GM21786 (cell line): Measurements from ENCODE around the gene DNLZ.
"Not testable (repeated sequence)": the region's sequence is repeated elsewhere in the genome, so short reads cannot be mapped to it uniquely, and the experiment has no call there.

Experiments
- ATAC-seq: cut with Tn5 transposase; IDR thresholded peaks from one replicate; pipeline ENCODE4 v1.9.1; 2021; ENCODE audit not compliant: unreplicated experiment

The DNLZ gene

DNA sequence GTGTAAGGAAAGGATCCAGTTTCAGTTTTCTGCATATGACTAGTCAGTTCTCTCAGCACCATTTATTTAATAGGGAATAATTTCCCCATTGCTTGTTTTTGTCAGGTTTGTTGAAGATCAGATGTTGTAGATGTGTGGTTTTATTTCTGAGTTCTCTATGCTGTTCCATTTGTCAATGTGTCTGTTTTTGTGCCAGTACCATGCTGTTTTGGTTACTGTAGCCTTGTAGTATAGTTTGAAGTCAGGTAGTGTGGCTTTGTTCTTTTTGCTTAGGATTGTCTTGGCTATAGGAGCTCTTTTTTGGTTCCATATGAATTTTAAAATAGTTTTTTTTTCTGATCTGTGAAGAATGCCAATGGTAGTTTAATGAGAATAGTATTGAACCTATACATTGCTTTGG lies 42.6 kb downstream of the DNLZ start:
- ATAC-seq: not testable (repeated sequence)

DNA sequence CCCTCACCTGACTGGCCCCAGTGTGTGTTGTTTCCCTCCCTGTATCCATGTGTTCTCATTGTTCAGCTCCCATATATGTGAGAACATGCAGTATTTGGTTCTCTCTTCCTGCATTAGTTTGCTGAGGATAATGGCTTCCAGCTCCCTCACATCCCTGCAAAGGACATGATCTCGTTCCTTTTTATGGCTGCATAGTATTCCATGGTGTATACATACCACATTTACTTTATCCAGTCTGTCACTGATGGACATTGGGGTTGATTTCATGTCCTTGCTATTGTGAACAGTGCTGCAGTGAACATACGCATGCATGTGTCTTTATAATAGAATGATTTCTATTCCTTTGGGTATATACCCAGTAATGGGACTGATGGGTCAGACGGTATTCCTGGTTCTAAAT lies 43.6 kb downstream of the DNLZ start:
- ATAC-seq: not testable (repeated sequence)

DNA sequence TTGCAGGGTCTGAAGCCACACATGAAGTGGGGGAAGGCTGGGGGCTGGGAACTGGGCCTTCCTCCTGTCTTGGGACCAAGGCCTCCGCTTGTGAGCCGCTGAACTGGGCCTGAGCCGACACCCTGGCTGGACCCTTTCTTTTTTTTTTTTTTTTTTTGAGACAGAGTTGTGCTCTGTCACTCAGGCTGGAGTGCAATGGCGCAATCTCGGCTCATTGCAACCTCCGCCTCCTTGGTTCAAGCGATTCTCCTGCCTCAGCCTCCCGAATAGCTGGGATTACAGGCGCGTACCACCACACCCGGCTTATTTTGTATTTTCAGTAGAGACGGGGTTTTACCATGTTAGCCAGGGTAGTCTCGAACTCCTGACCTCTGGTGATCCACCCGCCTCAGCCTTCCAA lies 44.3 kb downstream of the DNLZ start:
- not testable (repeated sequence) for ATAC-seq

DNA sequence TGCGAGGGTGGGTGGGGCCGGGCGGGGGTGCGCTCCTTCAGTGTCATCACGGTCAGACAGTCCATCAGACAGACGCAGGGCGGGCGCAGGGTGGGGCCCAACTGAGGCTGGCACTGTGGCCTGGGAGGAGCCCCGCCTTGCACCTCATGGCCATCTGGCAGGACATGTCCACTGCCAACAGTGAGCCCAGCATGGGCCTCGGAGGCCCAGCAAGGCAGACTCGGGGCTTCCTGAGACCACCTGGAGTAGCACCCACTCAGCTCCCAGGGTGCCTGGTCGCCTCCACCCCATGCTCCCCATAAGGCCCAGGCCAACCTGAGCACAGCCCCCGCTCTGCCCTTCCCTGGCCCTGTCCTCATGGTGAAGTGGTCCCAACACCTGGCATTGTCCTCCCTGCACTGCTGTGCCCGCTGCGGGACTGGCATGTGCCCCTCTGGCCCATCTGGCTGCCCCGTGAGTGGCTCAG lies 44.7 kb downstream of the DNLZ start:
- ATAC-seq: no peak

DNA sequence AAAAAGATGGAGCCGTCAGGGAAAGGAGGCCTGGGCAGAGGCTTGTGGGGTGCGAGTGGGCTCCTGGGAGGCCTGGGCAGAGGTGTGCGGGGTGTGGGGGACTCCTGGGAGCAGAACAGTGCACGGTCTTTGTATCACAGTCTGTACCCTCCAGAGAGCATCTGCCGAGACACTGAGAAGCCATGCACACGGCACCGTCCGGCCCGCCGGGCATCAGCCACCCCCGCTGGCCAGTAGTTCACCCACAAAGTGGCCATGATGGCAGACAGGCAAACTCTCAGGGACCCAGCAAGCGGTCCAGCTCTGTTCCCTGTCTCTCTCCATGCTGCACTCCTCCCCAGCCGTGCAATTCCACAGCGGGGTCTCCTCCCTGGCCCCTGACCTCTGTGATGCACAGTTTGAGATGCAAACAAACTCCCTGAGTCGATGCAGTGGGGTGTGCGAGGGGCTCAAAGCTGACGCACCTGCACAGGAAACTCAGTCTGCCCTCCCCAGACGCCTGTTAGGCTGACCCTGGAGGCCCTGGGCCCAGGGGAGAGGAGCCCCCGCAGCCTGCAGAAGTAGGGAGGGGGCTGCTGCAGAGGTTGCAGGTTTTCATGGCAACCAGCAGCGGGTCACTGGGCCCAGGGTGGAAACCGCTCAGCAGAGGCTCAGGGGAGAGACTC lies 45.3 kb downstream of the DNLZ start:
- ATAC-seq: no peak

DNA sequence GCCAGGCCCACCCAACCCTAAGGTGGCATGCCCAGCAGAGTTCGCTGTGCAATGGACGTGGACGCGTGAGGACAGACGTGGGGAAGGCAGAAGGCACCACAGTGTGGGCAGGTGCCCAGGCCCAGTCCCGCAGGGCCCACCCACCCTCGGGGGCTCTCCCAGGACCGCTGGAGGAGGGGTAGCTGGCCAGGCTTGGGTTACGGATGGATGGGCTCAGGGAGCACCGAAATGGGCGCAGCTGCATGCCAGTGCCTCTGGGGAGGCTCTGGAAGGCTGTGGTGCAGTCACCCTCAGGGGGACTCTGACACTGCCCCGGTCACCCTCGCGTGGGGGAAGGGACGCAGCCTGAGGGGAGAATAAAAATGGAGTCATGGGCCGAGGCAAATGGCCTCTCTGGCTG lies 45.8 kb downstream of the DNLZ start:
- ATAC-seq: no peak

DNA sequence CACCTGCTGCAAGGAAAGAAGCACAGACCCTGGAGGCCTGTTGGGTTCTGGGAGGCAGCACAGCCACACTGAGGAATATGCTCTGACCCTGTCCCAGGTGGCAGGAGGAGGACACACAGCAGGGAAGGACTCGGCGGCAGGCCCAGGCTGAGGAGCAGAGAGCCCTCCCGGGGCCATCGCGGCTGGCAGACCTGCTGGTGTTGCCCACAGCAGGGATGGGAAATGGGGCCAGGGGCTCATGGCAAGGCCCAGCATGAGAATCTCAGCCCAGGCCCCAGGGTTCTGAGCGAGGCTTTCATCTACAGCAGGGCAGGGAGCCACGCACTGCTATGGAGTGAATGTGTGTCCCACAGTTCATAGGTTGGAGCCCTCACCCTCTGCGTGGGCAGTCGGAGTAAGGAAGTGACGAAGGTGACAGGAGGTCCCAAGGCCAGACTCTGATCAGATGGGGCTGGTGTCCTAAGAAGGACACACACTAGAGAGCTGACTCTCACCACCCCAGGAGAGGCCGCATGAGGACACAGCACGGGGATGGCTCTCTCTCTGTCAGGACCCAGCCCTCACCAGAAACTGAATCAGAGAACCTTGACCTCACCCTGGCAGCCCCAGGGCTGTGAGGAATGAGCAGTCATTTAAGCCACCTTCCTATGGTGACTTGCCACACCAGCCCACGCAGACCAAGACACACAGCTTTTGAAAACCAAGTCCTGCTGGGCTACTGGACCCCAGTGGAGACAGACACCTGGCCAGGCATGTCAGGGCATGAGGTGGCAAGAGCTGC lies 46.5 kb downstream of the DNLZ start:
- ATAC-seq: no peak

DNA sequence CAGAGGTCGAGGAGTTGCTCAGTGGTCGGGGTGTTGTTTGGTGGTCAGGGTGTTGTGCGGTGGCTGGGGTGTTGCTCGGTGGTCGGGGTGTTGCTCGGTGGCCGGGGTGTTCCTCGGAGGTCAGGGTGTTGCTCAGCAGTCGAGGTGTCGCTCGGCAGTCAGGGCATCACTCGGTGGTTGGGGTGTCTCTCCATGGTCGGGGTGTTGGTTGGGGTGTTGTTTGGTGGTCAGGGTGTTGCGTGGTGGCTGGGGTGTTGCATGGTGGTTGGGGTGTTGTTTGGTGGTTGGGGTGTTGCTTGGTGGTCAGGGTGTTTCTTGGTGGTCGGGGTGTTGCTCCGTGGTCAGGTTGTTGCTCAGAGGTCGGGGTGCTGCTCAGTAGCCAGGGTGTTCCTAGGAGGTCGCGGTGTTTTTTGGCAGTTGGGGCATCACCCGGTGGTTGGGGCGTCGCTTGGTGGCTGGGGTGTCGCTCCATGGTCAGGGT lies 47.2 kb downstream of the DNLZ start:
- ATAC-seq: no peak

DNA sequence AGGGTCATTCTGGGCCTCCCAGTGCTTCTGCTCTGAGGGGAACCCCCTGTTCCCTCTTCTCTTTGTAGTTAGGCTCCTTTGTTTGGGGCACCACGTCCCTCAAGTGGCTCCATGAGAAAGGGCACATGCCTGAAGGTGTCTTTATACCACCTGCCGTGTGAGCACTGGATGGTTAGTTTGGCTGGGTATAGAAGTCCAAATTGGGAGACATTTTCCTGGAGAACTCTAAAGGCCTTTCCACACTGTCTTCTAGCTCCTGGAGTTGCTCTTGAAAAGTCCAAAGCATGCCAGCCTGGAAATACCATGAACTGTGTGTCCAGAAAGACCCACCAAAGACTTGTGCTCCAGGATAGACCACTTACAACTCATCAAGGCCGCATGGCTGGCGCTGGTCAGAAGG lies 48.6 kb downstream of the DNLZ start:
- no peak for ATAC-seq

DNA sequence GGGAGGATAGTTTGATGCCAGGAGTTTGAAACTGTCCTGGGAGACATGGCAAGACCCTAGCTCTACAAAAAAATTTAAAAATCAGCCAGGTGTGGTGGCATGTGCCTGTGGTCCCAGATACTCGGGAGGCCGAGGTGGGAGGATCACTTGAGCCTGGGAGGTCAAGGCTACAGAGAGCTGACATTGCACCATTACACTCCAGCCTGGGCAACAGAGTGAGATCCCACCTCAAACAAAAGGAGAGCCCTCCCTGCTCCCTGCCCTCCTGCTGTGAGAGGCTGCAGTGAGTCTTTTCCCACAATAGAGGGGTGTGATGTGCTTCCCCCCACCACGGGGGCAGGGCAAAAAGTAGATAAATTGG lies 49.5 kb downstream of the DNLZ start:
- ATAC-seq: no peak

DNA sequence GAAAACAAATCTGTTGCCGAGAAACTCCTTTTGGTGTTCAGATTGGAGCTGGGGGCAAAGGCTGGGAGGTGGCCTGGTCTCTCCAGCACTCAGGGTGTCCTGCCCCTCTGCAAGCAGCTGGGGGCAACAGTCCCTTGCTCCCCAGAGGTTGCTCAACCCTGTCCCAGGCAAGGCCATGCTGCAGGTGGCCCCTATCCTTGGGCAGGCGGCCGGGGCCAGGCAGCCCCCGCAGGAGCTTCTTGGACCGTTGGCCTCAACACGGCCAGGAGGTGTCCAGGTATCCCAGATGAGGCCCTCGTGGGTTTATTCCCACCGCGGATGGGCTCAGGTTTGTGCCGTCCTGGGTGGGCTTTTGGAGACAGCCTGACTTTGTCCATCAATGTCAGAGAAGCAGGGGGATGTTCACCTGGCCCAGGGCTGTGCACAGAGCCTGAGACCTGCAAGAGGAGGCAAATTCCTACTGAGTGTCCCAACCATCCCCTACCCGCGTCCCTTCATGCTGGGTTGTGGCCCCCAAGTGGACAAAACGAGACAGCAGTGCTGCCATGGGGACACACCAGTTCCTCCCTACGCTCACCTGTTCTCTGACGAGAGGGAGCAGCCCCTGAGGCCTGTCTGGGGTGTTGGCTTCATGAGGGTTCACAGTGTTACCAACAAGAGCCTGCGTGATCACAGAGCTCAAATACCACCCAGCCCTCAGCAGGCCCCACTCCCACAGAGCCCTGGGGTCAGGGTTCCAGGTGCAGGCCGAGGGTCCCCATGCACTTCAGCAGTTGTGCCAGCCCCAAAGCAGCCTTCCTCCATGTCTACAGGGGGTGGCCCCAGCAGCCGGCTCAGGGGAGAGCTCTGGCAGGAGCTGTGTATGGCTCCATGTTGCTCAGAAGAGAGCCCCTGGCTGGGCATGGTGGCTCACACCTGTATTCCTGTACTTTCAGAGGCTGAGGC lies 50.2 kb downstream of the DNLZ start:
- ATAC-seq: no peak

DNA sequence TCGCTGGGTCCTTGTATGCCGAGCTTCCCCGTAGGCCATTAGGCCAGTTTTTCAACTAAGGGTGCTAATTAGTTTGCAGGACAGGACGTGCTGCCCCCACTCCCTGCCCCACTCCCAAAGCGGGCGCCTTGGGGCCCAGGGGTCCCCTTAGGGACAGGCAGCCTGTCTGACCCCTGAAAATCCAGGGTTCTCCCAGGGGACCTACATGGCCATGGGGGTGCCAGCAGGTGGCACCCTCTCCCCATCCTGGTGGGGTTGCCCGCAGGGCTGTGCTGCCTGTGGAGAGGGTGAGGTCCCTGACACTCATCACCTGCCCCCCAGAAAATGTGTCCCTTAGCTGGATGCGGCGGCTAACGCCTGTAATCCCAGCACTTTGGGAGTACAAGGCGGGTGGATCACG lies 51.1 kb downstream of the DNLZ start:
- no peak for ATAC-seq

DNA sequence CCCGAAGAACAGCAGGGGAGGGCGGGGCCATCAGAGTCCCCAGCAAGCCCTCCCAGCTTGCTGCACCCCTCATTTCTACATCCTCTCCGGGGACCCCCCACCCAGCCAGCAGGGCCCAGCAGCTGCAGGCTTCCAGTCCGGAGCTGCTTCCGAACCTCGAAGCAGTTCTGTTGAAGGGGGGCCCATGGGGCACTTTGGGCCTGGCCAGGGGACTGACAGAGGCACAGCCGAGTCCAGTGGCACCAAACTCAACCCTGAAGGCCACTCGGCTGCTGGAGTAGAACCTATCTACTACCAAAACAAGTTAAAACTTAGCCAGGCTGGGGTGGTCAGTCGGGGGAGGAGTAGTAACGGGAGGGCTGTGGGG lies 51.6 kb downstream of the DNLZ start:
- ATAC-seq: no peak

DNA sequence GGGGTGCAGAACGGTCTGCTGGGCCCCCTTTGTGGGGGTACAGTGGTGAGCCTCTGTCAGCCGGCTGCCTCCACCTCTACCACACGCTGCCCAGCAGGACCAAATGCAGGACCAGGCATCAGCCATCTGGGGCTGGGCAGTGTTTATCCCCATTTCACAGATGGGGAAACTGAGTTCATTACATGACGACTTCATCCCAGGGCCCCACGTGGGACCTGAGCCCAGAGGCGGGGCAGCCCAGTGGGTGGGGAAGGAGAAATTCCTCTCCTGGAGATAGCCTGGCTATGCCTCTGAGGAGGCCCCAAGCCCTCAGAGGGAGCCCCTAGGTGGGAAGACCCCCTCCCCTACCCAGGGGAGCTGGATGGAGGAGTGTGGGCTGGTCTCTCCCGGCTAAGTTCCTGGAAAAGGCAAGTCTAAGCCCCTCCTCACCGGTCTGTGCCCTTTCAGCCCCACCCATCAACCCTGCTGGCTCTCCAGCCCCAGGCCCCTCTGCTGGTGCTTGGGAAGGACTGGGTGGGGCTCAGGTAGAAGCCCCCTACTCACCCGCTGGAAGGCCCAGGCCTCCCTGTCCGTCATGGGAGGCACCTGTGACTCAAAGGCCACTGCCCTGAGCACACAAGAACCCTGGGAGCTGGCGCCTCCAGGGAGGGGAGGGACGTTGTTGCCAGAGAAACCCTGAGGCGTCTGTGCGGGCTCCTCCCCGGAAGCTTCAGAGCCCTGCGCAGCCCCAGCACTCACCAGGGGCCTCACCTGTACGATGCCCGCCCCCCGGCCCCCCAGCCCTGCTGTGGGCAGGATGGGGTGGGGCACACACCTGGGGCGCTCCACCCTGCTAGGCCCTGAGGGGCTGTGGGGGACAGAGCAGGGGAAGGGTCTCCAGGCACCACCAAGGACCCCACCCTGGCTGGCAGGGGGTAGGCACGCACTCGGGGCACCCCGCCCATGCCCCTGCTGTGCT lies 52.2 kb downstream of the DNLZ start:
- ATAC-seq: no peak

DNA sequence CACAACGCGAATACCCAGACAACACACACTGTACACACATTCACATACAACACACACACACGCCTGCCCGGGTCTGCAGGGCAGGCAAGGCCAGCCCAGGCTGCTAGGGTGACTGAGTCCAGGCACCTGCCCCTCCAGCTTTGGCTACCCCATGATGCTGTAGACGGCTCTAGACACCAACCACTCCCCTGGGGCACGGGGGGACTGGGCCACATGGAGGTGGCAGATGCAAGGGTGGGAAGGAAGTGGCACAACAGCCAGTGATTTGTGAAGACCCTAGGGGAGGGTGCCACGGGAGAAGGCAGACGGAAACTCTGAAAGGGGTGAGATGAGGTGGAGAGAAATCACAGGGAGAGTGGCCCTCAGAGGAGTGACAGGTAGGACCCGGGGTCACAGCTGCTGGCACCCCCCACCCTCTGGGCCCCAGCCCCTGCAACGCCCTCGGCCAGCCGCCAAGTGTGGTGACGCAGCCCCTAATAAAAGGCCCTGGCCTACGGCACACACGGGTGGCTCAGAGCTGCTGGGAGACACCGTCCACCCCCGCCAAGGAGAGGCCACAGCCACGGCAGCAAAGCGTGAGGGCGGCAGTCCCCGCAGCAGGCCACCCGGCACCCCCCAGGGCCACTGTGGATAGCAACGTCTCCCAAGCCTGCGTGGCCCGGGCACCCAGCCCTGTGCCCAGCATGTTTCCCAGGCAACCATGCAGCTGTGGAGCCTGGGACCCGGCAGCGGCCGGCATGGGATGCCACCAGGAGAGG lies 53.1 kb downstream of the DNLZ start:
- no peak for ATAC-seq

DNA sequence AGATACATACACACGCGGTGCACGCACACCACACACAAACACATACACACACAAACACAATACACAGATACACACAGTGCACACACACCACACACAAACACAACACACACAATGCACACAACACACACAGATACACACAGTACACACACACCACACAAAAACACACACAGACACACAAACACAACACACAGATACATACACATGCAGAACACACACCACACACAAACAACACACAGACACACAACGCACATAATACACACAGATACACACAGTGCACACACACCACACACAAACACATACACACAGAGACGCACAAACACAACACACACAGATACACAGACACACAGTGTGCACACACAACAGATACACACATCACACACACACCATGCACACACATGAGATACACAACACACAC lies 53.7 kb downstream of the DNLZ start:
- no peak for ATAC-seq
